ENCODE results near the gene FMOD.

Gene FMOD

GRCh38 chr1:203360547-203361185, 9.7 kb upstream of the FMOD start:
- no peak for DNase-seq

- no peak for DNase-seq
Observed at GRCh38 chr1:203359010-203359571, 8.2 kb upstream of the FMOD start.

- DNase-seq = no peak
Observed at GRCh38 chr1:203354246-203354645, 3.3 kb upstream of the FMOD start.

- no peak for DNase-seq
Observed at GRCh38 chr1:203353486-203353885, 2.6 kb upstream of the FMOD start.

GRCh38 chr1:203349773-203350524, 973 bp downstream of the FMOD start:
- DNase-seq = no peak

GRCh38 chr1:203349166-203349565, 1.8 kb downstream of the FMOD start:
- no peak for DNase-seq

- DNase-seq = no peak
Observed at GRCh38 chr1:203346769-203347102, 4.2 kb downstream of the FMOD start.

GRCh38 chr1:203346060-203346768, 4.7 kb downstream of the FMOD start:
- DNase-seq = no peak

- no peak for DNase-seq
Observed at GRCh38 chr1:203343956-203344754, 6.8 kb downstream of the FMOD start.

GRCh38 chr1:203342192-203342940, 8.6 kb downstream of the FMOD start:
- DNase-seq = peak; percentile 52

GRCh38 chr1:203340112-203340790, 10.7 kb downstream of the FMOD start:
- DNase-seq = peak; percentile 75

- peak; percentile 75 for DNase-seq
Observed at GRCh38 chr1:203338335-203339036, 12.4 kb downstream of the FMOD start.

- no peak for DNase-seq
Observed at GRCh38 chr1:203336097-203336496, 14.8 kb downstream of the FMOD start.

GRCh38 chr1:203335503-203335902, 15.4 kb downstream of the FMOD start:
- no peak for DNase-seq

GRCh38 chr1:203331224-203331623, 19.7 kb downstream of the FMOD start:
- no peak for DNase-seq

- DNase-seq = no peak
Observed at GRCh38 chr1:203328714-203329122, 22.2 kb downstream of the FMOD start.

GRCh38 chr1:203327684-203328457, 23.1 kb downstream of the FMOD start:
- DNase-seq = peak; percentile 86

GRCh38 chr1:203326830-203327683, 23.9 kb downstream of the FMOD start:
- DNase-seq = peak; percentile 96

All from CD4-positive, alpha-beta T cell treated with Interleukin-10 for 1 hour (primary cell).